Measurements from ENCODE around the gene AGPAT2.

DNA sequence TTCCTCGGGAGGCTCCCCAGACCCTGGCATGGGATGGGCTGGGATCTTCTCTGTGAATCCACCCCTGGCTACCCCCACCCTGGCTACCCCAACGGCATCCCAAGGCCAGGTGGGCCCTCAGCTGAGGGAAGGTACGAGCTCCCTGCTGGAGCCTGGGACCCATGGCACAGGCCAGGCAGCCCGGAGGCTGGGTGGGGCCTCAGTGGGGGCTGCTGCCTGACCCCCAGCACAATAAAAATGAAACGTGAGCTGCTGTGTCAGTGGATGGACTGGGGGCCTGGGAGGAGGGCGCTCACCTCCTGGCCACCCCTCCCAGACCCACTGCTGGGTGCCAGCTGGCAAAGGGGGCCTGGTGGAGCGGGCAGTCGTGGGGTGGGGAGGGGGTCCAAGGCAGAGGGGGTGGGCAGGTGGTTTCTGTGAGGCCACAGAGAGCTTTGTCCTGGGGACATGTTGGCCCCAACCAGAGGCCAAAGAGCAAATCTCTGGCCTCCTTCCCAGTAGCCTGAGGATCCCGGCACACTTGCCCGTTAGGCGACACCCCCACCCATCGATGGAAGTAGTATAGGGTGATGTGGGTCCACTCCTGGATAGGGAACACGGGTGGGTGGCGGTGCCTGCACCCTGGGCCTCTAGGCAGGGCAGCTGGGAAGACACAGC, 14.7 kb downstream of the AGPAT2 start:
- TF ChIP-seq KAT7 (CRISPR knock-in tag; IDR thresholded peaks at IDR 0.05; ENCODE audit: borderline replicate concordance): no peak
- TF ChIP-seq, protein P1, sequence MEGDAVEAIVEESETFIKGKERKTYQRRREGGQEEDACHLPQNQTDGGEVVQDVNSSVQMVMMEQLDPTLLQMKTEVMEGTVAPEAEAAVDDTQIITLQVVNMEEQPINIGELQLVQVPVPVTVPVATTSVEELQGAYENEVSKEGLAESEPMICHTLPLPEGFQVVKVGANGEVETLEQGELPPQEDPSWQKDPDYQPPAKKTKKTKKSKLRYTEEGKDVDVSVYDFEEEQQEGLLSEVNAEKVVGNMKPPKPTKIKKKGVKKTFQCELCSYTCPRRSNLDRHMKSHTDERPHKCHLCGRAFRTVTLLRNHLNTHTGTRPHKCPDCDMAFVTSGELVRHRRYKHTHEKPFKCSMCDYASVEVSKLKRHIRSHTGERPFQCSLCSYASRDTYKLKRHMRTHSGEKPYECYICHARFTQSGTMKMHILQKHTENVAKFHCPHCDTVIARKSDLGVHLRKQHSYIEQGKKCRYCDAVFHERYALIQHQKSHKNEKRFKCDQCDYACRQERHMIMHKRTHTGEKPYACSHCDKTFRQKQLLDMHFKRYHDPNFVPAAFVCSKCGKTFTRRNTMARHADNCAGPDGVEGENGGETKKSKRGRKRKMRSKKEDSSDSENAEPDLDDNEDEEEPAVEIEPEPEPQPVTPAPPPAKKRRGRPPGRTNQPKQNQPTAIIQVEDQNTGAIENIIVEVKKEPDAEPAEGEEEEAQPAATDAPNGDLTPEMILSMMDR (IDR thresholded peaks at IDR 0.05): no peak
- TF ChIP-seq, protein P2, sequence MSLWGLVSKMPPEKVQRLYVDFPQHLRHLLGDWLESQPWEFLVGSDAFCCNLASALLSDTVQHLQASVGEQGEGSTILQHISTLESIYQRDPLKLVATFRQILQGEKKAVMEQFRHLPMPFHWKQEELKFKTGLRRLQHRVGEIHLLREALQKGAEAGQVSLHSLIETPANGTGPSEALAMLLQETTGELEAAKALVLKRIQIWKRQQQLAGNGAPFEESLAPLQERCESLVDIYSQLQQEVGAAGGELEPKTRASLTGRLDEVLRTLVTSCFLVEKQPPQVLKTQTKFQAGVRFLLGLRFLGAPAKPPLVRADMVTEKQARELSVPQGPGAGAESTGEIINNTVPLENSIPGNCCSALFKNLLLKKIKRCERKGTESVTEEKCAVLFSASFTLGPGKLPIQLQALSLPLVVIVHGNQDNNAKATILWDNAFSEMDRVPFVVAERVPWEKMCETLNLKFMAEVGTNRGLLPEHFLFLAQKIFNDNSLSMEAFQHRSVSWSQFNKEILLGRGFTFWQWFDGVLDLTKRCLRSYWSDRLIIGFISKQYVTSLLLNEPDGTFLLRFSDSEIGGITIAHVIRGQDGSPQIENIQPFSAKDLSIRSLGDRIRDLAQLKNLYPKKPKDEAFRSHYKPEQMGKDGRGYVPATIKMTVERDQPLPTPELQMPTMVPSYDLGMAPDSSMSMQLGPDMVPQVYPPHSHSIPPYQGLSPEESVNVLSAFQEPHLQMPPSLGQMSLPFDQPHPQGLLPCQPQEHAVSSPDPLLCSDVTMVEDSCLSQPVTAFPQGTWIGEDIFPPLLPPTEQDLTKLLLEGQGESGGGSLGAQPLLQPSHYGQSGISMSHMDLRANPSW (CRISPR knock-in tag; conservative IDR thresholded peaks at IDR 0.05; ENCODE audit: low read depth): no peak
- no peak for TF ChIP-seq NFE2L1 (CRISPR knock-in tag; IDR thresholded peaks at IDR 0.05)
- TF ChIP-seq, protein P3, sequence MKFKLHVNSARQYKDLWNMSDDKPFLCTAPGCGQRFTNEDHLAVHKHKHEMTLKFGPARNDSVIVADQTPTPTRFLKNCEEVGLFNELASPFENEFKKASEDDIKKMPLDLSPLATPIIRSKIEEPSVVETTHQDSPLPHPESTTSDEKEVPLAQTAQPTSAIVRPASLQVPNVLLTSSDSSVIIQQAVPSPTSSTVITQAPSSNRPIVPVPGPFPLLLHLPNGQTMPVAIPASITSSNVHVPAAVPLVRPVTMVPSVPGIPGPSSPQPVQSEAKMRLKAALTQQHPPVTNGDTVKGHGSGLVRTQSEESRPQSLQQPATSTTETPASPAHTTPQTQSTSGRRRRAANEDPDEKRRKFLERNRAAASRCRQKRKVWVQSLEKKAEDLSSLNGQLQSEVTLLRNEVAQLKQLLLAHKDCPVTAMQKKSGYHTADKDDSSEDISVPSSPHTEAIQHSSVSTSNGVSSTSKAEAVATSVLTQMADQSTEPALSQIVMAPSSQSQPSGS (CRISPR knock-in tag; IDR thresholded peaks at IDR 0.05; ENCODE audit: borderline replicate concordance, low read depth): no peak
- TF ChIP-seq, protein P4, sequence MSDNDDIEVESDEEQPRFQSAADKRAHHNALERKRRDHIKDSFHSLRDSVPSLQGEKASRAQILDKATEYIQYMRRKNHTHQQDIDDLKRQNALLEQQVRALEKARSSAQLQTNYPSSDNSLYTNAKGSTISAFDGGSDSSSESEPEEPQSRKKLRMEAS (CRISPR knock-in tag; IDR thresholded peaks at IDR 0.05): no peak
- TF ChIP-seq NR2C2 (CRISPR knock-in tag; IDR thresholded peaks at IDR 0.05): no peak
- no peak for TF ChIP-seq EMX1 (CRISPR knock-in tag; IDR thresholded peaks at IDR 0.05)
- TF ChIP-seq NFYB (CRISPR knock-in tag; conservative IDR thresholded peaks at IDR 0.05; ENCODE audit: low read depth): no peak

Data from WTC11 (cell line).